WTC11 (cell line): ENCODE measurements around the gene CDK5RAP2. TPM values are rescaled to one million over a fixed set of nuclear protein-coding genes. Genes with fewer than 3 reads are reported as not detected.

Source experiments
- ATAC-seq: fragments of 200-7000 bp; cut with Tn5 transposase; 2 replicates; pipeline ENCODE4 v1.10.0; 2021; ENCODE audit warnings: mild to moderate bottlenecking, moderate library complexity
- CTCF ChIA-PET: fragments of 300-600 bp; sonication (Branson Sonifier 250); formaldehyde crosslinking; loops from one replicate; lab custom pipeline; 2021; ENCODE audit warnings: antibody characterized with exemption; lab: Charles Lee
- POLR2A ChIA-PET: fragments of 350-600 bp; sonication (Branson Sonifier 250); formaldehyde crosslinking; loops from one replicate; lab custom pipeline; 2021; ENCODE audit warnings: antibody characterized with exemption; lab: Charles Lee
- DNase-seq: peaks from one replicate; pipeline ENCODE4 v3.0.0; 2021; ENCODE audit warnings: low spot score
- H3K27ac Mint-ChIP-seq: 2 replicates; pipeline ENCODE4 v1.8.0; 2021; ENCODE audit warnings: mixed read lengths
- H3K27me3 Mint-ChIP-seq: 2 replicates; pipeline ENCODE4 v1.8.0; 2021; ENCODE audit warnings: low read depth, mild to moderate bottlenecking, moderate library complexity, mixed read lengths
- H3K36me3 Mint-ChIP-seq: 2 replicates; pipeline ENCODE4 v1.8.0; 2021; ENCODE audit warnings: mixed read lengths
- H3K4me1 Mint-ChIP-seq: 2 replicates; pipeline ENCODE4 v1.8.0; 2022; ENCODE audit warnings: mixed read lengths
- H3K4me3 Mint-ChIP-seq: 2 replicates; pipeline ENCODE4 v1.8.0; 2021; ENCODE audit warnings: mild to moderate bottlenecking, moderate library complexity, mixed read lengths
- H3K9me3 Mint-ChIP-seq: 2 replicates; pipeline ENCODE4 v1.8.0; 2021; ENCODE audit warnings: mixed read lengths
- ELF4 ChIP-seq: sonication (generic); formaldehyde crosslinking; IDR thresholded peaks from 2 replicates; pipeline ENCODE4 v1.8.1; 2022; ENCODE audit warnings: low read depth, mild to moderate bottlenecking, moderate library complexity, missing genetic modification reagents
- EMX1 ChIP-seq: fragments of 250-450 bp; sonication (Bioruptor Pico); IDR thresholded peaks from 2 replicates; pipeline ENCODE4 v1.8.0; 2021; ENCODE audit warnings: mild to moderate bottlenecking
- FOXK1 ChIP-seq: sonication (generic); formaldehyde crosslinking; IDR thresholded peaks from 2 replicates; pipeline ENCODE4 v1.8.0; 2022; ENCODE audit warnings: mild to moderate bottlenecking, moderate library complexity, missing genetic modification reagents
- GRHL2 ChIP-seq: fragments of 250-450 bp; sonication (Bioruptor Pico); IDR thresholded peaks from 2 replicates; pipeline ENCODE4 v1.8.0; 2022; ENCODE audit warnings: mild to moderate bottlenecking, moderate library complexity; ENCODE audit not compliant: insufficient replicate concordance, severe bottlenecking
- GTF2I ChIP-seq: fragments of 250-450 bp; sonication (Bioruptor Pico); conservative IDR thresholded peaks from 2 replicates; pipeline ENCODE4 v1.4.0; 2021; ENCODE audit warnings: mild to moderate bottlenecking
- MYBL2 ChIP-seq: sonication (generic); formaldehyde crosslinking; IDR thresholded peaks from 2 replicates; pipeline ENCODE4 v1.8.1; 2023; ENCODE audit warnings: mild to moderate bottlenecking, moderate library complexity, missing genetic modification reagents
- NR2C2 ChIP-seq: sonication (generic); formaldehyde crosslinking; IDR thresholded peaks from 2 replicates; pipeline ENCODE4 v1.8.0; 2022; ENCODE audit warnings: mild to moderate bottlenecking, missing genetic modification reagents
- RORB ChIP-seq: fragments of 250-450 bp; sonication (Bioruptor Pico); IDR thresholded peaks from 2 replicates; pipeline ENCODE4 v1.9.0; 2021; ENCODE audit warnings: mild to moderate bottlenecking
- SMAD3 ChIP-seq: sonication (generic); formaldehyde crosslinking; IDR thresholded peaks from 2 replicates; pipeline ENCODE4 v1.8.0; 2022; ENCODE audit warnings: missing genetic modification reagents, mild to moderate bottlenecking, borderline replicate concordance
- TEAD1 ChIP-seq: sonication (generic); formaldehyde crosslinking; IDR thresholded peaks from 2 replicates; pipeline ENCODE4 v1.8.0; 2022; ENCODE audit warnings: mild to moderate bottlenecking, missing genetic modification reagents
- TP53 ChIP-seq: sonication (generic); formaldehyde crosslinking; IDR thresholded peaks from 2 replicates; pipeline ENCODE4 v1.8.1; 2023; ENCODE audit warnings: mild to moderate bottlenecking, missing genetic modification reagents
- ZNF396 ChIP-seq: fragments of 250-450 bp; sonication (Bioruptor Pico); IDR thresholded peaks from 2 replicates; pipeline ENCODE4 v1.8.0; 2021; ENCODE audit warnings: mild to moderate bottlenecking, moderate library complexity, borderline replicate concordance
- total RNA-seq: library from RNA; stranded (reverse); gene quantifications from 3 replicates; pipeline ENCODE4 v1.2.3, GENCODE V29; 2021
- TF ChIP-seq, protein P1 (sequence below): sonication (generic); formaldehyde crosslinking; IDR thresholded peaks from 2 replicates; pipeline ENCODE4 v1.8.0; 2022; ENCODE audit warnings: mild to moderate bottlenecking, missing genetic modification reagents
- TF ChIP-seq, protein P2 (sequence below): sonication (generic); formaldehyde crosslinking; IDR thresholded peaks from 2 replicates; pipeline ENCODE4 v1.8.1; 2022; ENCODE audit warnings: low read depth, mild to moderate bottlenecking, moderate library complexity, missing genetic modification reagents, borderline replicate concordance
- TF ChIP-seq, protein P3 (sequence below): sonication (generic); formaldehyde crosslinking; IDR thresholded peaks from 2 replicates; pipeline ENCODE4 v1.8.1; 2022; ENCODE audit warnings: mild to moderate bottlenecking, moderate library complexity, missing genetic modification reagents
- TF ChIP-seq, protein P4 (sequence below): fragments of 200-600 bp; IDR thresholded peaks from 2 replicates; pipeline ENCODE4 v1.8.0; 2022; ENCODE audit warnings: antibody characterized with exemption
- TF ChIP-seq, protein P5 (sequence below): sonication (generic); formaldehyde crosslinking; IDR thresholded peaks from 2 replicates; pipeline ENCODE4 v1.8.0; 2023; ENCODE audit warnings: missing genetic modification reagents
- TF ChIP-seq, protein P6 (sequence below): fragments of 250-450 bp; sonication (Bioruptor Pico); IDR thresholded peaks from 2 replicates; pipeline ENCODE4 v1.9.0; 2021; ENCODE audit warnings: mild to moderate bottlenecking

Gene CDK5RAP2
- total RNA-seq, 1 experiment from 2014 or later = 48.3 TPM

DNA sequence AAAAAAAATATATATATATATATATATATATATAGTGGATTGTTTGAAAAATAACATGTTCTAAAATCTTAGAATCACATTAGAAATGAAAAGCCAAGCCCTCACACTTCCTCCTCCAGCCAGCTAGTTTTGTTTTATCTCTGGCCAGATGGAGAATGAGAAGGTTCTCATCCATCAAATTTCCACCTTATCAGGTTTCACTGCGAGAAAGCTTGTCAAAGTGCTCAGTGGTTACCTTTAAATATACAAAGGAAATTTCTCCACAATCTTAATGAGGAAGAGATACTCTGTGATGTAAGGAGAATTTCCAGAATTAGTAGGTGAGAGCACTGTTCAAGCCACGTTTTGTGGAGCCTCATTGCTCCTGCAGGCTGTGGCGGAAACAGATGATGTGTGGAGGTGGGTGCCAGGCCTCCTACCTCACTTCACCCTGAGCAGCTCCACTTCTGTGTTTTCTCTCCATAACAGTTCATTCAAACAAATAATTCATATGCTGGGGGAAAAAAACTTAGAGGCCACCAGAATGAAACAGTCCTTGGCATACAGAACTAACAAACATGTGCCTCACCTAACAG, 71.9 kb downstream of the CDK5RAP2 start:
- no peak for ATAC-seq
- no peak overlapping the region for H3K4me3 Mint-ChIP-seq
- H3K4me1 Mint-ChIP-seq = peaks cover 7% of the 10 kb centered on the region
- H3K27me3 Mint-ChIP-seq = no peaks in the 10 kb centered on the region; the same call in 1 of the 2 replicates
- DNase-seq = no peak
- POLR2A ChIA-PET = no interaction called here
- H3K36me3 Mint-ChIP-seq = peaks cover 44% of the 10 kb centered on the region
- TF ChIP-seq, protein P1, sequence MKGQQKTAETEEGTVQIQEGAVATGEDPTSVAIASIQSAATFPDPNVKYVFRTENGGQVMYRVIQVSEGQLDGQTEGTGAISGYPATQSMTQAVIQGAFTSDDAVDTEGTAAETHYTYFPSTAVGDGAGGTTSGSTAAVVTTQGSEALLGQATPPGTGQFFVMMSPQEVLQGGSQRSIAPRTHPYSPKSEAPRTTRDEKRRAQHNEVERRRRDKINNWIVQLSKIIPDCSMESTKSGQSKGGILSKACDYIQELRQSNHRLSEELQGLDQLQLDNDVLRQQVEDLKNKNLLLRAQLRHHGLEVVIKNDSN (CRISPR knock-in tag) = no peak
- no peak for TF ChIP-seq MYBL2 (CRISPR knock-in tag)
- no peak for TF ChIP-seq TP53 (CRISPR knock-in tag)
- TF ChIP-seq, protein P2, sequence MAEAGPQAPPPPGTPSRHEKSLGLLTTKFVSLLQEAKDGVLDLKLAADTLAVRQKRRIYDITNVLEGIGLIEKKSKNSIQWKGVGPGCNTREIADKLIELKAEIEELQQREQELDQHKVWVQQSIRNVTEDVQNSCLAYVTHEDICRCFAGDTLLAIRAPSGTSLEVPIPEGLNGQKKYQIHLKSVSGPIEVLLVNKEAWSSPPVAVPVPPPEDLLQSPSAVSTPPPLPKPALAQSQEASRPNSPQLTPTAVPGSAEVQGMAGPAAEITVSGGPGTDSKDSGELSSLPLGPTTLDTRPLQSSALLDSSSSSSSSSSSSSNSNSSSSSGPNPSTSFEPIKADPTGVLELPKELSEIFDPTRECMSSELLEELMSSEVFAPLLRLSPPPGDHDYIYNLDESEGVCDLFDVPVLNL (CRISPR knock-in tag) = no peak
- TF ChIP-seq, protein P3, sequence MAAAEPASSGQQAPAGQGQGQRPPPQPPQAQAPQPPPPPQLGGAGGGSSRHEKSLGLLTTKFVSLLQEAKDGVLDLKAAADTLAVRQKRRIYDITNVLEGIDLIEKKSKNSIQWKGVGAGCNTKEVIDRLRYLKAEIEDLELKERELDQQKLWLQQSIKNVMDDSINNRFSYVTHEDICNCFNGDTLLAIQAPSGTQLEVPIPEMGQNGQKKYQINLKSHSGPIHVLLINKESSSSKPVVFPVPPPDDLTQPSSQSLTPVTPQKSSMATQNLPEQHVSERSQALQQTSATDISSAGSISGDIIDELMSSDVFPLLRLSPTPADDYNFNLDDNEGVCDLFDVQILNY = no peak
- TF ChIP-seq, protein P4, sequence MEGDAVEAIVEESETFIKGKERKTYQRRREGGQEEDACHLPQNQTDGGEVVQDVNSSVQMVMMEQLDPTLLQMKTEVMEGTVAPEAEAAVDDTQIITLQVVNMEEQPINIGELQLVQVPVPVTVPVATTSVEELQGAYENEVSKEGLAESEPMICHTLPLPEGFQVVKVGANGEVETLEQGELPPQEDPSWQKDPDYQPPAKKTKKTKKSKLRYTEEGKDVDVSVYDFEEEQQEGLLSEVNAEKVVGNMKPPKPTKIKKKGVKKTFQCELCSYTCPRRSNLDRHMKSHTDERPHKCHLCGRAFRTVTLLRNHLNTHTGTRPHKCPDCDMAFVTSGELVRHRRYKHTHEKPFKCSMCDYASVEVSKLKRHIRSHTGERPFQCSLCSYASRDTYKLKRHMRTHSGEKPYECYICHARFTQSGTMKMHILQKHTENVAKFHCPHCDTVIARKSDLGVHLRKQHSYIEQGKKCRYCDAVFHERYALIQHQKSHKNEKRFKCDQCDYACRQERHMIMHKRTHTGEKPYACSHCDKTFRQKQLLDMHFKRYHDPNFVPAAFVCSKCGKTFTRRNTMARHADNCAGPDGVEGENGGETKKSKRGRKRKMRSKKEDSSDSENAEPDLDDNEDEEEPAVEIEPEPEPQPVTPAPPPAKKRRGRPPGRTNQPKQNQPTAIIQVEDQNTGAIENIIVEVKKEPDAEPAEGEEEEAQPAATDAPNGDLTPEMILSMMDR = no peak
- TF ChIP-seq GRHL2 = no peak
- TF ChIP-seq GTF2I (CRISPR knock-in tag) = no peak
- no peak for TF ChIP-seq ZNF396 (CRISPR knock-in tag)
- TF ChIP-seq, protein P5, sequence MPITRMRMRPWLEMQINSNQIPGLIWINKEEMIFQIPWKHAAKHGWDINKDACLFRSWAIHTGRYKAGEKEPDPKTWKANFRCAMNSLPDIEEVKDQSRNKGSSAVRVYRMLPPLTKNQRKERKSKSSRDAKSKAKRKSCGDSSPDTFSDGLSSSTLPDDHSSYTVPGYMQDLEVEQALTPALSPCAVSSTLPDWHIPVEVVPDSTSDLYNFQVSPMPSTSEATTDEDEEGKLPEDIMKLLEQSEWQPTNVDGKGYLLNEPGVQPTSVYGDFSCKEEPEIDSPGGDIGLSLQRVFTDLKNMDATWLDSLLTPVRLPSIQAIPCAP = no peak
- no peak for TF ChIP-seq SMAD3 (CRISPR knock-in tag)
- TF ChIP-seq FOXK1 (CRISPR knock-in tag) = no peak
- no peak for TF ChIP-seq EMX1 (CRISPR knock-in tag)
- no peak for TF ChIP-seq ELF4 (CRISPR knock-in tag)
- TF ChIP-seq, protein P6, sequence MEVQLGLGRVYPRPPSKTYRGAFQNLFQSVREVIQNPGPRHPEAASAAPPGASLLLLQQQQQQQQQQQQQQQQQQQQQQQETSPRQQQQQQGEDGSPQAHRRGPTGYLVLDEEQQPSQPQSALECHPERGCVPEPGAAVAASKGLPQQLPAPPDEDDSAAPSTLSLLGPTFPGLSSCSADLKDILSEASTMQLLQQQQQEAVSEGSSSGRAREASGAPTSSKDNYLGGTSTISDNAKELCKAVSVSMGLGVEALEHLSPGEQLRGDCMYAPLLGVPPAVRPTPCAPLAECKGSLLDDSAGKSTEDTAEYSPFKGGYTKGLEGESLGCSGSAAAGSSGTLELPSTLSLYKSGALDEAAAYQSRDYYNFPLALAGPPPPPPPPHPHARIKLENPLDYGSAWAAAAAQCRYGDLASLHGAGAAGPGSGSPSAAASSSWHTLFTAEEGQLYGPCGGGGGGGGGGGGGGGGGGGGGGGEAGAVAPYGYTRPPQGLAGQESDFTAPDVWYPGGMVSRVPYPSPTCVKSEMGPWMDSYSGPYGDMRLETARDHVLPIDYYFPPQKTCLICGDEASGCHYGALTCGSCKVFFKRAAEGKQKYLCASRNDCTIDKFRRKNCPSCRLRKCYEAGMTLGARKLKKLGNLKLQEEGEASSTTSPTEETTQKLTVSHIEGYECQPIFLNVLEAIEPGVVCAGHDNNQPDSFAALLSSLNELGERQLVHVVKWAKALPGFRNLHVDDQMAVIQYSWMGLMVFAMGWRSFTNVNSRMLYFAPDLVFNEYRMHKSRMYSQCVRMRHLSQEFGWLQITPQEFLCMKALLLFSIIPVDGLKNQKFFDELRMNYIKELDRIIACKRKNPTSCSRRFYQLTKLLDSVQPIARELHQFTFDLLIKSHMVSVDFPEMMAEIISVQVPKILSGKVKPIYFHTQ (CRISPR knock-in tag) = no peak
- no peak for TF ChIP-seq TEAD1 (CRISPR knock-in tag)
- CTCF ChIA-PET = interaction anchor here (0.5 to 2.3 kb wide), 3 partner anchors 31 to 1592 kb away, joined by 3 to 8 read pairs (median 4); no protein-coding TSS in a partner anchor
- no peak overlapping the region for H3K27ac Mint-ChIP-seq
- peaks cover 14% of the 10 kb centered on the region for H3K9me3 Mint-ChIP-seq

DNA sequence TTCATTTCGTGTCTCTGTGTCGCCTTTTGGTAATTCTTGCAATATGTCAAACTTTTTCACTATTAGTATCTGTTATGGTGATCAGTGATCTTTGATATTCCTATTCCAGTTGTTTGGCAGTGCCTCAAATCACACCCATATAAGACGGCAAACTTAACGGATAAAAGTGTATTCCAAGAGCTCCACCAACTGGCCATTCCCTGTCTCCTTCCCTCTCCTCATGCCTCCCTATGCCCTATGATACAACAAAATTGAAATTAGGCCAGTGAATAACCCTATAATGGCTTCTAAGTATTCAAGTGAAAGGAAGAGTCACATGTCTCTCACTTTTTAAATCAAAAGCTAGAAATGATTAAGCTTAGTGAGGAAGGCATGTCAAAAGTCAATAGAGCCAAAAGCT, 74.8 kb downstream of the CDK5RAP2 start:
- Mint-ChIP-seq H3K36me3 (peaks cover 39% of the 10 kb centered on the region), H3K27me3 (no peaks in the 10 kb centered on the region; the same call in 1 of the 2 replicates), H3K4me3 (no peak overlapping the region), H3K4me1 (peaks cover 7% of the 10 kb centered on the region)
- CTCF ChIA-PET = interaction anchor here (0.9 to 1.6 kb wide), 5 partner anchors 12 to 66 kb away, joined by 3 to 7 read pairs (median 4); no protein-coding TSS in a partner anchor
- no peak for DNase-seq
- TF ChIP-seq, protein P6 (CRISPR knock-in tag) = no peak
- no peak for TF ChIP-seq NR2C2 (CRISPR knock-in tag)
- no peak for TF ChIP-seq RORB (CRISPR knock-in tag)
- TF ChIP-seq FOXK1 (CRISPR knock-in tag) = no peak
- TF ChIP-seq, all 79 proteins: peak for 0
- POLR2A ChIA-PET = interaction anchor here (0.5 to 0.6 kb wide), 2 partner anchors 101 to 1839 kb away, joined by 3 to 5 read pairs; no protein-coding TSS in a partner anchor
- peak; percentile 68 for ATAC-seq
- Mint-ChIP-seq H3K9me3 (peaks cover 14% of the 10 kb centered on the region), H3K27ac (no peak overlapping the region)
